HepG2 (cell line): ENCODE measurements around the gene EGR2. TPM values are rescaled to one million over a fixed set of nuclear protein-coding genes. Genes with fewer than 3 reads are reported as not detected.

Source experiments
- ATAC-seq: fragments of 200-7000 bp; cut with Tn5 transposase; 3 replicates; pipeline ENCODE4 v1.9.1; 2020; ENCODE audit warnings: mild to moderate bottlenecking, moderate library complexity
- BruUV-seq: library from RNA; stranded (reverse); fragments of 400-500 nt; replicated peaks from 2 replicates; lab custom pipeline; 2021; lab: Mats Ljungman, UMichigan
- CTCF ChIA-PET: fragments of 300-600 bp; formaldehyde crosslinking; extraction: SDS; loops from one replicate; lab custom pipeline; 2021; ENCODE audit warnings: low total read pairs, inconsistent platforms, low intra/inter-chr PET ratio; lab: Yijun Ruan, JAX
- POLR2A ChIA-PET: fragments of 350-600 bp; sonication (Branson Sonifier 250); formaldehyde crosslinking; loops from one replicate; lab custom pipeline; 2020; ENCODE audit warnings: antibody characterized with exemption, inconsistent platforms; lab: Yijun Ruan, JAX
- DNase-seq: peaks from one replicate; pipeline ENCODE4 v3.0.0-alpha.2; 2015; ENCODE audit warnings: low spot score
- FAIRE-seq: peaks from 3 replicates; lab custom pipeline; 2011; peaks lifted over from hg19 to GRCh38; lab: Jason Lieb, UNC
- H2AFZ ChIP-seq: one replicate; pipeline ENCODE4 v1.6.1; 2011; ENCODE audit warnings: low read length, inconsistent platforms
- H3K27ac ChIP-seq: fragments of 300-600 bp; 3 replicates; pipeline ENCODE4 v1.8.0; 2011; ENCODE audit warnings: mixed run types, mild to moderate bottlenecking, mixed read lengths, low read length, inconsistent platforms; ENCODE audit not compliant: insufficient read depth; ENCODE audit errors: extremely low read length
- H3K27me3 ChIP-seq, 2 experiments: fragments of 200-600 bp in 1 of 2; 2 replicates in 1 of 2; 3 replicates in 1 of 2; pipeline versions ENCODE4 v1.6.0 to v1.8.0; 2011; ENCODE audit warnings: low read length in 2 of 2, mild to moderate bottlenecking in 2 of 2, moderate library complexity in 2 of 2, inconsistent platforms in 1 of 2; ENCODE audit not compliant: insufficient read depth in 2 of 2, control insufficient read depth in 1 of 2
- H3K36me3 ChIP-seq, 2 experiments: fragments of 200-600 bp in 1 of 2; replicated peaks in 1 of 2; 2 replicates in 1 of 2; 3 replicates in 1 of 2; pipeline versions ENCODE4 v1.5.1 to v1.8.0; 2011; ENCODE audit warnings: low read length in 2 of 2, inconsistent platforms in 1 of 2; ENCODE audit not compliant: insufficient read depth in 2 of 2, control insufficient read depth in 1 of 2
- H3K4me1 ChIP-seq: 2 replicates; pipeline ENCODE4 v1.5.1; 2012; ENCODE audit warnings: low read length, inconsistent platforms; ENCODE audit not compliant: insufficient read depth
- H3K4me2 ChIP-seq: 2 replicates; pipeline ENCODE4 v1.6.0; 2011; ENCODE audit warnings: low read depth, low read length, inconsistent platforms
- H3K4me3 ChIP-seq, 3 experiments: fragments of 200-600 bp in 1 of 3; sonication (generic), shearing (Covaris generic) in 1 of 3; replicated peaks in 1 of 3; 2 replicates each; pipeline ENCODE4 v1.5.1; 2011 to 2016; ENCODE audit warnings: low read length in 3 of 3, inconsistent platforms in 2 of 3, low read depth in 2 of 3, mild to moderate bottlenecking in 2 of 3, control low read depth in 1 of 3, mixed read lengths in 1 of 3; ENCODE audit not compliant: insufficient read depth in 1 of 3
- H3K79me2 ChIP-seq: one replicate; pipeline ENCODE4 v1.6.1; 2011; ENCODE audit warnings: low read length, inconsistent platforms; ENCODE audit not compliant: insufficient read depth
- H3K9ac ChIP-seq: 2 replicates; pipeline ENCODE4 v1.6.0; 2011; ENCODE audit warnings: mild to moderate bottlenecking, low read depth, low read length, inconsistent platforms; ENCODE audit not compliant: insufficient read depth
- H3K9me3 ChIP-seq: 2 replicates; pipeline ENCODE4 v1.5.1; 2012; ENCODE audit warnings: mild to moderate bottlenecking, low read length
- H4K20me1 ChIP-seq: 2 replicates; pipeline ENCODE4 v1.6.0; 2011; ENCODE audit warnings: inconsistent platforms, mild to moderate bottlenecking, low read length, moderate library complexity; ENCODE audit not compliant: insufficient read depth
- CEBPG ChIP-seq: IDR thresholded peaks from 2 replicates; pipeline ENCODE4 v1.6.1; 2016
- GFI1 ChIP-seq: sonication (generic); formaldehyde crosslinking; IDR thresholded peaks from 2 replicates; pipeline ENCODE4 v1.5.0; 2020; ENCODE audit warnings: missing genetic modification reagents, mild to moderate bottlenecking, borderline replicate concordance
- HHEX ChIP-seq: IDR thresholded peaks from 2 replicates; pipeline ENCODE4 v1.6.1; 2016; ENCODE audit warnings: control low read depth
- IKZF1 ChIP-seq: fragments of 450-650 bp; IDR thresholded peaks from 2 replicates; pipeline ENCODE4 v1.7.1; 2016
- IRF1 ChIP-seq: sonication (generic); formaldehyde crosslinking; IDR thresholded peaks from 2 replicates; pipeline ENCODE4 v1.4.0; 2020; ENCODE audit warnings: low read depth, mild to moderate bottlenecking, missing genetic modification reagents
- MEIS1 ChIP-seq: sonication (generic); formaldehyde crosslinking; IDR thresholded peaks from 2 replicates; pipeline ENCODE4 v1.9.0; 2021; ENCODE audit warnings: mild to moderate bottlenecking, missing genetic modification reagents, moderate library complexity, borderline replicate concordance
- MIER2 ChIP-seq: IDR thresholded peaks from 2 replicates; pipeline ENCODE4 v1.6.1; 2016; ENCODE audit warnings: missing biosample characterization, missing genetic modification reagents
- MLX ChIP-seq: IDR thresholded peaks from 2 replicates; pipeline ENCODE4 v1.6.1; 2016
- NRL ChIP-seq: sonication (generic); formaldehyde crosslinking; IDR thresholded peaks from 2 replicates; pipeline ENCODE4 v1.5.0; 2020; ENCODE audit warnings: missing genetic modification reagents, mild to moderate bottlenecking, moderate library complexity, borderline replicate concordance
- RFX5 ChIP-seq: IDR thresholded peaks from 2 replicates; pipeline ENCODE4 v1.6.1; 2011; ENCODE audit warnings: low read depth, low read length, improper control_type of control experiment
- SIX1 ChIP-seq: sonication (generic); formaldehyde crosslinking; IDR thresholded peaks from 2 replicates; pipeline ENCODE4 v1.4.0; 2020; ENCODE audit warnings: missing genetic modification reagents, borderline replicate concordance
- SOX6 ChIP-seq, 2 experiments: fragments of 450-650 bp in 1 of 2; sonication (generic) in 1 of 2; formaldehyde crosslinking in 1 of 2; IDR thresholded peaks; 2 replicates each; pipeline versions ENCODE4 v1.4.0 to v1.6.1; 2017 to 2020; ENCODE audit warnings: antibody characterized with exemption in 1 of 2, mild to moderate bottlenecking in 1 of 2, missing genetic modification reagents in 1 of 2
- STAT6 ChIP-seq: sonication (generic); formaldehyde crosslinking; IDR thresholded peaks from 2 replicates; pipeline ENCODE4 v1.4.0; 2020; ENCODE audit warnings: missing genetic modification reagents, mild to moderate bottlenecking, borderline replicate concordance
- SYNCRIP ChIP-seq: fragments of 200-400 bp; formaldehyde crosslinking; IDR thresholded peaks from 2 replicates; pipeline ENCODE4 v1.6.1; 2018; ENCODE audit warnings: mild to moderate bottlenecking, low read depth, low read length; ENCODE audit not compliant: insufficient read depth
- TBX2 ChIP-seq: sonication (generic); formaldehyde crosslinking; IDR thresholded peaks from 2 replicates; pipeline ENCODE4 v1.5.0; 2020; ENCODE audit warnings: missing genetic modification reagents, mild to moderate bottlenecking, borderline replicate concordance
- TFDP2 ChIP-seq: sonication (generic); formaldehyde crosslinking; IDR thresholded peaks from 2 replicates; pipeline ENCODE4 v1.4.0; 2020; ENCODE audit warnings: missing genetic modification reagents
- ZKSCAN1 ChIP-seq: fragments of 150-350 bp; IDR thresholded peaks from 2 replicates; pipeline ENCODE4 v1.6.1; 2014; ENCODE audit warnings: low read length
- ZMYM3 ChIP-seq: sonication (generic); formaldehyde crosslinking; IDR thresholded peaks from 2 replicates; pipeline ENCODE4 v1.5.1; 2020; ENCODE audit warnings: mild to moderate bottlenecking, missing genetic modification reagents
- ZNF17 ChIP-seq: sonication (generic); formaldehyde crosslinking; IDR thresholded peaks from 2 replicates; pipeline ENCODE4 v1.5.0; 2020; ENCODE audit warnings: mild to moderate bottlenecking, missing genetic modification reagents
- ZNF557 ChIP-seq: sonication (generic); formaldehyde crosslinking; IDR thresholded peaks from 2 replicates; pipeline ENCODE4 v1.4.0; 2020; ENCODE audit warnings: missing genetic modification reagents
- ZNF850 ChIP-seq: sonication (generic); formaldehyde crosslinking; conservative IDR thresholded peaks from 2 replicates; pipeline ENCODE4 v1.9.0; 2021; ENCODE audit warnings: mild to moderate bottlenecking, missing genetic modification reagents
- WGBS: methylation state at CpG from one replicate; pipeline ENCODE4 v1.1.6; 2017; ENCODE audit warnings: low lambda C conversion rate; 5-methylcytosine and 5-hydroxymethylcytosine counted together
- in situ Hi-C: cut with HindIII; loops from 2 replicates; pipeline ENCODE4 v1.10.0; 2017; ENCODE audit warnings: low pct_unique_long_range_greater_than_20kb; ENCODE audit not compliant: extremely low pct_ligation_motif_present
- intact Hi-C: fragments of 100-400 bp; cut with micrococcal nuclease; formaldehyde crosslinking; loops from one replicate; pipeline ENCODE4 v1.10.0; 2022; ENCODE audit not compliant: unreplicated experiment
- polyA plus RNA-seq, 8 experiments: library from polyadenylated mRNA; depleted of rRNA in 3 of 8; stranded (reverse) in 7 of 8; unstranded in 1 of 8; fragments of >200 nt; fragmentation: Illumina TruSeq in 4 of 8; extraction: Trizol in 4 of 8; gene quantifications; 2 replicates each; pipeline versions ENCODE4 v1.2.1 to v1.2.3, GENCODE V29; 2011 to 2016; ENCODE audit warnings: low read depth in 4 of 8, missing spikeins in 1 of 8, mixed read lengths in 1 of 8; ENCODE audit not compliant: insufficient read depth in 1 of 8
- total RNA-seq, 5 experiments: library from RNA; depleted of rRNA; stranded (reverse); fragments of >200 nt; fragmentation: Illumina TruSeq; extraction: Trizol; gene quantifications; 2 replicates each; pipeline ENCODE4 v1.2.3, GENCODE V29; 2016; ENCODE audit warnings: low read depth in 1 of 5

The EGR2 gene
- total and polyA plus RNA-seq, 2 of the 13 experiments (the other 11 are each of a cell fraction or from before 2014, with no cell fraction given): 0.11 to 0.15 TPM

GRCh38 chr10:62861507-62861906 is 45.3 kb upstream of the EGR2 start (continued):
- TF ChIP-seq ZNF850 (CRISPR knock-in tag): no peak

- Histone ChIP-seq H4K20me1 (no peaks in the 10 kb centered on the region), H3K4me1 (peaks cover 14% of the 10 kb centered on the region), H3K36me3 (no peaks in the 10 kb centered on the region), H3K27ac (no peak overlapping the region), H2AFZ (no peak overlapping the region), H3K9me3 (no peaks in the 10 kb centered on the region), H3K9ac (no peak overlapping the region), H3K4me2 (peak overlapping the region; percentile 14; the same call in 1 of the 2 replicates), H3K27me3 (no peaks in the 10 kb centered on the region), H3K79me2 (no peaks in the 10 kb centered on the region), H3K4me3 (no peak overlapping the region)
- POLR2A ChIA-PET: no interaction called here
- ATAC-seq (peak; percentile 80), DNase-seq (peak; percentile 83), FAIRE-seq (no peak)
- 3% methylated on average over 4 of the region's 4 CpGs for WGBS
- CTCF ChIA-PET: no interaction called here
- in situ Hi-C loops: no loop called here
- BruUV-seq: no TSS peak
- intact Hi-C loops: no loop called here
- TF ChIP-seq ZNF17 (CRISPR knock-in tag) (no peak), ZNF557 (CRISPR knock-in tag) (no peak), GFI1 (CRISPR knock-in tag) (no peak), MLX (CRISPR knock-in tag) (no peak), RFX5 (no peak), HHEX (CRISPR knock-in tag) (no peak), IRF1 (CRISPR knock-in tag) (no peak), SYNCRIP (no peak), SIX1 (CRISPR knock-in tag) (no peak), IKZF1 (no peak), NRL (CRISPR knock-in tag) (no peak), MEIS1 (CRISPR knock-in tag) (no peak), ZMYM3 (no peak), SOX6 (IDR thresholded peaks at IDR 0.05) (no peak), SOX6 (CRISPR knock-in tag; IDR thresholded peaks at IDR 0.05) (peak; percentile 34; the same call in 1 of the 2 replicates), CEBPG (CRISPR knock-in tag) (peak; percentile 41; the same call in 1 of the 2 replicates), TBX2 (CRISPR knock-in tag) (no peak), MIER2 (CRISPR knock-in tag) (no peak), TFDP2 (no peak), STAT6 (CRISPR knock-in tag) (no peak), ZKSCAN1 (no peak)
Measured at GRCh38 chr10:62860946-62861345, 44.8 kb upstream of the EGR2 start.
